ENCODE results near the gene REST. TPM values are rescaled to one million over a fixed set of nuclear protein-coding genes. Genes with fewer than 3 reads are reported as not detected.
A peak's percentile ranks its signal among the peaks of the same experiment; 100 is the strongest.

Gene REST
- total and polyA plus RNA-seq, 8 donors, result 2.7 to 28.9 (median 13.9) TPM

GRCh38 chr4:56940971-56941370, 33.3 kb downstream of the REST start:
- intact Hi-C loops (cut with DNase I), result no loop called here
- H3K27ac ChIP-seq, result no peak overlapping the region
- no peaks in the 10 kb centered on the region for H3K9me3 ChIP-seq
- FAIRE-seq, result no peak
- H3K4me1 ChIP-seq, result no peaks in the 10 kb centered on the region
- no peak for DNase-seq
- ATAC-seq, result no peak
- no peaks in the 10 kb centered on the region for H3K27me3 ChIP-seq
- TF ChIP-seq, protein P1, sequence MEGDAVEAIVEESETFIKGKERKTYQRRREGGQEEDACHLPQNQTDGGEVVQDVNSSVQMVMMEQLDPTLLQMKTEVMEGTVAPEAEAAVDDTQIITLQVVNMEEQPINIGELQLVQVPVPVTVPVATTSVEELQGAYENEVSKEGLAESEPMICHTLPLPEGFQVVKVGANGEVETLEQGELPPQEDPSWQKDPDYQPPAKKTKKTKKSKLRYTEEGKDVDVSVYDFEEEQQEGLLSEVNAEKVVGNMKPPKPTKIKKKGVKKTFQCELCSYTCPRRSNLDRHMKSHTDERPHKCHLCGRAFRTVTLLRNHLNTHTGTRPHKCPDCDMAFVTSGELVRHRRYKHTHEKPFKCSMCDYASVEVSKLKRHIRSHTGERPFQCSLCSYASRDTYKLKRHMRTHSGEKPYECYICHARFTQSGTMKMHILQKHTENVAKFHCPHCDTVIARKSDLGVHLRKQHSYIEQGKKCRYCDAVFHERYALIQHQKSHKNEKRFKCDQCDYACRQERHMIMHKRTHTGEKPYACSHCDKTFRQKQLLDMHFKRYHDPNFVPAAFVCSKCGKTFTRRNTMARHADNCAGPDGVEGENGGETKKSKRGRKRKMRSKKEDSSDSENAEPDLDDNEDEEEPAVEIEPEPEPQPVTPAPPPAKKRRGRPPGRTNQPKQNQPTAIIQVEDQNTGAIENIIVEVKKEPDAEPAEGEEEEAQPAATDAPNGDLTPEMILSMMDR (IDR thresholded peaks at IDR 0.05), result no peak
- peaks cover 0 to 12% (median 0%) of the 10 kb centered on the region in 3 donors for H3K36me3 ChIP-seq
- no peak overlapping the region for H3K4me3 ChIP-seq

- Histone ChIP-seq H3K27me3 (no peaks in the 10 kb centered on the region), H3K4me3 (no peak overlapping the region), H3K27ac (no peak overlapping the region), H3K36me3 (peaks cover 0 to 12% (median 0%) of the 10 kb centered on the region in 3 donors), H3K4me1 (no peaks in the 10 kb centered on the region), H3K9me3 (no peaks in the 10 kb centered on the region)
- no peak for DNase-seq
- no peak for FAIRE-seq
- no peak for ATAC-seq
- intact Hi-C loops (cut with DNase I), result no loop called here
- TF ChIP-seq, protein P1 (IDR thresholded peaks at IDR 0.05), result no peak
- 73 to 77% methylated on average over 3 of the region's 3 CpGs for WGBS, 2 donors
These were observed 33.7 kb downstream of the REST start for GRCh38 chr4:56941403-56941802.

- 82 to 83% methylated on average over 9 of the region's 9 CpGs for WGBS, 2 donors
- H3K4me3 ChIP-seq, result no peak overlapping the region
- TF ChIP-seq, protein P1 (IDR thresholded peaks at IDR 0.05), result no peak
- ATAC-seq, result no peak
- intact Hi-C loops (cut with DNase I), result no loop called here
- H3K4me1 ChIP-seq, result peaks cover 0 to 3% (median 0%) of the 10 kb centered on the region in 3 donors
- H3K27me3 ChIP-seq, result no peaks in the 10 kb centered on the region
- H3K9me3 ChIP-seq, result no peaks in the 10 kb centered on the region
- H3K36me3 ChIP-seq, result no peaks in the 10 kb centered on the region
- no peak for DNase-seq
- H3K27ac ChIP-seq, result no peak overlapping the region
- FAIRE-seq, result no peak
These were observed 46.2 kb downstream of the REST start for GRCh38 chr4:56953680-56954520.

DNA sequence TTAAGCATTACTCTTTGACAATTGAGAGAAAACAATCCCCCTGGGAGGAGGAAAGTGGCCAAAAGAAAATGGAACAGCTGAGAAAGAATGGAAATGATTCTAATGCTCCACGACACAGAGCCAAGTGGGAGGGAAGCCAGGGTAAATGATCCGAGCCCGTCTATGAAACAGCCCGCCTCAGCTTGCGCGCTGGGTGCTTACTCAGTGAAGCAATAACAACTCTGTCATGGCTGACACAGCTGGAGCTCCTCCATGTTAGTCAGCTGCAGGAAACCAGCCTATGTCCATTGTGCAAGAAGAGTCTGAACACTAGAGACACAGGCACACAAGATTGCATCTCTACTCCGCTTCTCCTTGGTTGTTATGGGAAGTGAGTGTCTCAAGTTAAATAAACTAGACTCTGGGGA, 50.4 kb downstream of the REST start:
- WGBS, 2 donors, result 32 to 41% methylated on average over 7 of the region's 7 CpGs
- Histone ChIP-seq H3K4me3 (no peak overlapping the region), H3K27ac (peak overlapping the region in 1 of 4 donors; percentile 3), H3K27me3 (no peaks in the 10 kb centered on the region), H3K36me3 (peaks cover 0 to 5% (median 0%) of the 10 kb centered on the region in 3 donors), H3K4me1 (peaks cover 0 to 3% (median 0%) of the 10 kb centered on the region in 3 donors), H3K9me3 (no peaks in the 10 kb centered on the region)
- TF ChIP-seq, protein P1 (IDR thresholded peaks at IDR 0.05), result no peak
- peak; percentile 85 to 96 (median 89) for ATAC-seq
- intact Hi-C loops (cut with DNase I), result no loop called here
- peak in 4 of 6 donors; percentile 43 to 73 (median 63) for DNase-seq
- FAIRE-seq, result peak; percentile 20

DNA sequence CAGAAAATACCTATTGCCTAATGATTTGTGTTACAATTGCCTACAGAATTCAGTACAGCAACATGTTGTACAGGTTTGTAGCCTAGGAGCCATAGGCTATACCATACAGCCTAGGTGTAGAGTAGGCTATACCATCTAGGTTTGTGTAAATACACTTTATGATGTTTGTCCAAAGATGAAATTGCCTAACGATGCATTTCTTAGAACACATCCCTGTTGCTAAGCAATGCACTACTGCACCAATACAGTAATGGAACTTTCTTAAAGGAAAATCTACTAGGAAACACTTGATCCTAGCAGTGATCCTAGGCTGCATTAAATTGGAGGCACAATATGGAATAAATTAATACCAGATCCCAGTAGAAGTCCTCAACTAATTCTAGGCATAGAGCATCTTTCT, 51.4 kb downstream of the REST start:
- intact Hi-C loops (cut with DNase I), result no loop called here
- H3K9me3 ChIP-seq, result no peaks in the 10 kb centered on the region
- FAIRE-seq (no peak), ATAC-seq (peak in 1 of 4 donors; percentile 12), DNase-seq (no peak)
- H3K27me3 ChIP-seq, result no peaks in the 10 kb centered on the region
- TF ChIP-seq, protein P1 (IDR thresholded peaks at IDR 0.05), result no peak
- peaks cover 0 to 13% (median 0%) of the 10 kb centered on the region in 3 donors for H3K36me3 ChIP-seq
- H3K4me1 ChIP-seq, result peaks cover 0 to 3% (median 0%) of the 10 kb centered on the region in 3 donors
- no peak overlapping the region for H3K4me3 ChIP-seq
- H3K27ac ChIP-seq, result no peak overlapping the region
- WGBS, 2 donors, result 36 to 37% methylated on average over 1 of the region's 1 CpG

All from pancreas (tissue), 10 donors.